HepG2 (cell line): ENCODE measurements around the gene ANKS3. TPM values are rescaled to one million over a fixed set of nuclear protein-coding genes. Genes with fewer than 3 reads are reported as not detected.

ENCODE experiments used
- ARID2 ChIP-seq: sonication (generic); formaldehyde crosslinking; IDR thresholded peaks from 2 replicates; pipeline ENCODE4 v1.8.1; 2022; ENCODE audit warnings: mild to moderate bottlenecking, missing genetic modification reagents, borderline replicate concordance
- MED1 ChIP-seq: sonication (generic); formaldehyde crosslinking; IDR thresholded peaks from 2 replicates; pipeline ENCODE4 v1.4.0; 2020; ENCODE audit warnings: missing genetic modification reagents
- NR2F1 ChIP-seq, 2 experiments: fragments of 450-650 bp in 1 of 2; formaldehyde crosslinking in 1 of 2; IDR thresholded peaks; 2 replicates each; pipeline versions ENCODE4 v1.5.0 to v1.6.1; 2016 to 2020; ENCODE audit warnings: mild to moderate bottlenecking in 1 of 2, missing compliant biosample characterization in 1 of 2, missing genetic modification reagents in 1 of 2, moderate library complexity in 1 of 2
- RARA ChIP-seq: IDR thresholded peaks from 2 replicates; pipeline ENCODE4 v1.6.1; 2016; ENCODE audit warnings: missing genetic modification reagents, missing compliant biosample characterization
- TBX2 ChIP-seq: sonication (generic); formaldehyde crosslinking; IDR thresholded peaks from 2 replicates; pipeline ENCODE4 v1.5.0; 2020; ENCODE audit warnings: missing genetic modification reagents, mild to moderate bottlenecking, borderline replicate concordance
- ZNF136 ChIP-seq: sonication (generic); formaldehyde crosslinking; IDR thresholded peaks from 2 replicates; pipeline ENCODE4 v1.8.1; 2022; ENCODE audit warnings: low read depth, mild to moderate bottlenecking, moderate library complexity, missing genetic modification reagents
- ZNF501 ChIP-seq: sonication (generic); formaldehyde crosslinking; IDR thresholded peaks from 2 replicates; pipeline ENCODE4 v1.5.1; 2020; ENCODE audit warnings: mild to moderate bottlenecking, moderate library complexity, missing genetic modification reagents
- ZSCAN25 ChIP-seq: sonication (generic); formaldehyde crosslinking; IDR thresholded peaks from 2 replicates; pipeline ENCODE4 v1.8.0; 2022; ENCODE audit warnings: mild to moderate bottlenecking, missing genetic modification reagents
- polyA plus RNA-seq, 8 experiments: library from polyadenylated mRNA; depleted of rRNA in 3 of 8; stranded (reverse) in 7 of 8; unstranded in 1 of 8; fragments of >200 nt; fragmentation: Illumina TruSeq in 4 of 8; extraction: Trizol in 4 of 8; gene quantifications; 2 replicates each; pipeline versions ENCODE4 v1.2.1 to v1.2.3, GENCODE V29; 2011 to 2016; ENCODE audit warnings: low read depth in 4 of 8, missing spikeins in 1 of 8, mixed read lengths in 1 of 8; ENCODE audit not compliant: insufficient read depth in 1 of 8
- total RNA-seq, 5 experiments: library from RNA; depleted of rRNA; stranded (reverse); fragments of >200 nt; fragmentation: Illumina TruSeq; extraction: Trizol; gene quantifications; 2 replicates each; pipeline ENCODE4 v1.2.3, GENCODE V29; 2016; ENCODE audit warnings: low read depth in 1 of 5
- TF ChIP-seq, protein P1 (sequence below): sonication (generic); formaldehyde crosslinking; IDR thresholded peaks from 2 replicates; pipeline ENCODE4 v1.4.0; 2020; ENCODE audit warnings: missing genetic modification reagents
- TF ChIP-seq, protein P2 (sequence below): sonication (generic); formaldehyde crosslinking; IDR thresholded peaks from 2 replicates; pipeline ENCODE4 v1.5.1; 2020; ENCODE audit warnings: mild to moderate bottlenecking, moderate library complexity, missing genetic modification reagents
- TF ChIP-seq, protein P3 (sequence below): sonication (generic); formaldehyde crosslinking; IDR thresholded peaks from 2 replicates; pipeline ENCODE4 v1.9.0; 2022; ENCODE audit warnings: missing genetic modification reagents, mild to moderate bottlenecking, borderline replicate concordance
- TF ChIP-seq, protein P4 (sequence below): IDR thresholded peaks from 2 replicates; pipeline ENCODE4 v1.6.1; 2016; ENCODE audit warnings: low read depth, control low read depth
- TF ChIP-seq, protein P5 (sequence below): sonication (generic); formaldehyde crosslinking; IDR thresholded peaks from 2 replicates; pipeline ENCODE4 v1.8.0; 2022; ENCODE audit warnings: low read depth, missing genetic modification reagents

ANKS3 gene
- total and polyA plus RNA-seq, 2 of the 13 experiments (the other 11 are each of a cell fraction or from before 2014, with no cell fraction given) = 11.4 to 15.9 TPM

DNA sequence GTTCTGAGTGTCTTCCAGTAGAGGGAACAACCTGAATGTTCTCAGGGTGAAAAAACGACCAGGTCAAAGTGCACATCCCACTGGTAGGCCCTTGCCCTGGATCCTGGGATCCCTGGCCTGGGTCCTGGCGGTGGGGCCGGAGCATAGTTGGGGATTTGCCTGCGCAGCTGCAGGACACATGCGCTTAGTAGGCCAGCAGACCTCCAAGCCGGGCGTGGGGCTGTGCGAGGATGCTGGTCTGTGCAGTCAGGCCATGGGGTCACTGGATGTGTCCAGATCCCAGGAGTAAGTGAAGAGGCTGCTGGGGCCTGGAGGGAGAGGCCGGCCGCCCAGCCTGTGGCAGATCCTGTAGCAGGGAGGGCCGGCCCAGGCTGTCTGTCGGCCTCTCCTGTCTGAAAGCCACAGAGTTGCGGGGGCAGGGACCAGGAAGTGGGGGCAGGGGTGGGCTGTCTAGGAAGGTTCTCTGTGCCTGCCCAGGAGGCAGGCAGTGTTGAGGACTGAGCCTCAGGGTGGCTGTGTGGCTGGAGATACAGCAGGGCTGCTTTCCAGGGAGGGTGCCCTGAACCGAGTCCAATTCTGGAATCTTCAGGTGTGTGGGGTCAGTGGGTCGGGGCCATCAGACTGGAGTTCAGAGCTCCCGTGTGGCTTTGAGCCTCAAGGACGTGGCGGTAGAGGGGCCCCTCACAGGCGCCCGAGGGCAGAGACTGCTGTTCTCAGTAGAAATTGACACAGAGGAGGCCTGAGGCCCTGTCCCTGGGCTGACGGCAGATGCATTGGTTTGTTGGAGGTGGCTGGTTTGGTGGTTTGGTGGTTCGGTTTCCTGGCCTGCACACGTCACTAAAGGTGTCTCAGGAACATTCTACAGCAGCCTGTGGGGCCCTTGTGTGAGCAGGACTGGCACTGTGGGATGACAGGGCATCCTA lies 57.9 kb downstream of the ANKS3 start (continued):
- TF ChIP-seq, protein P1, sequence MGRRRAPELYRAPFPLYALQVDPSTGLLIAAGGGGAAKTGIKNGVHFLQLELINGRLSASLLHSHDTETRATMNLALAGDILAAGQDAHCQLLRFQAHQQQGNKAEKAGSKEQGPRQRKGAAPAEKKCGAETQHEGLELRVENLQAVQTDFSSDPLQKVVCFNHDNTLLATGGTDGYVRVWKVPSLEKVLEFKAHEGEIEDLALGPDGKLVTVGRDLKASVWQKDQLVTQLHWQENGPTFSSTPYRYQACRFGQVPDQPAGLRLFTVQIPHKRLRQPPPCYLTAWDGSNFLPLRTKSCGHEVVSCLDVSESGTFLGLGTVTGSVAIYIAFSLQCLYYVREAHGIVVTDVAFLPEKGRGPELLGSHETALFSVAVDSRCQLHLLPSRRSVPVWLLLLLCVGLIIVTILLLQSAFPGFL = no peak
- TF ChIP-seq NR2F1 (CRISPR knock-in tag; IDR thresholded peaks at IDR 0.05) = peak in 1 of 2 experiments; percentile 47; a peak in 2 of 4 replicates
- 0 out of 2 replicates have a peak, but pooled peaks have one; percentile 20 for TF ChIP-seq MED1 (CRISPR knock-in tag)
- TF ChIP-seq ZNF501 (CRISPR knock-in tag) = 0 out of 2 replicates have a peak, but pooled peaks have one; percentile 24
- TF ChIP-seq, protein P2, sequence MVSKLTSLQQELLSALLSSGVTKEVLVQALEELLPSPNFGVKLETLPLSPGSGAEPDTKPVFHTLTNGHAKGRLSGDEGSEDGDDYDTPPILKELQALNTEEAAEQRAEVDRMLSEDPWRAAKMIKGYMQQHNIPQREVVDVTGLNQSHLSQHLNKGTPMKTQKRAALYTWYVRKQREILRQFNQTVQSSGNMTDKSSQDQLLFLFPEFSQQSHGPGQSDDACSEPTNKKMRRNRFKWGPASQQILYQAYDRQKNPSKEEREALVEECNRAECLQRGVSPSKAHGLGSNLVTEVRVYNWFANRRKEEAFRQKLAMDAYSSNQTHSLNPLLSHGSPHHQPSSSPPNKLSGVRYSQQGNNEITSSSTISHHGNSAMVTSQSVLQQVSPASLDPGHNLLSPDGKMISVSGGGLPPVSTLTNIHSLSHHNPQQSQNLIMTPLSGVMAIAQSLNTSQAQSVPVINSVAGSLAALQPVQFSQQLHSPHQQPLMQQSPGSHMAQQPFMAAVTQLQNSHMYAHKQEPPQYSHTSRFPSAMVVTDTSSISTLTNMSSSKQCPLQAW (CRISPR knock-in tag) = peak; percentile 55; the same call in 1 of the 2 replicates
- TF ChIP-seq, protein P3, sequence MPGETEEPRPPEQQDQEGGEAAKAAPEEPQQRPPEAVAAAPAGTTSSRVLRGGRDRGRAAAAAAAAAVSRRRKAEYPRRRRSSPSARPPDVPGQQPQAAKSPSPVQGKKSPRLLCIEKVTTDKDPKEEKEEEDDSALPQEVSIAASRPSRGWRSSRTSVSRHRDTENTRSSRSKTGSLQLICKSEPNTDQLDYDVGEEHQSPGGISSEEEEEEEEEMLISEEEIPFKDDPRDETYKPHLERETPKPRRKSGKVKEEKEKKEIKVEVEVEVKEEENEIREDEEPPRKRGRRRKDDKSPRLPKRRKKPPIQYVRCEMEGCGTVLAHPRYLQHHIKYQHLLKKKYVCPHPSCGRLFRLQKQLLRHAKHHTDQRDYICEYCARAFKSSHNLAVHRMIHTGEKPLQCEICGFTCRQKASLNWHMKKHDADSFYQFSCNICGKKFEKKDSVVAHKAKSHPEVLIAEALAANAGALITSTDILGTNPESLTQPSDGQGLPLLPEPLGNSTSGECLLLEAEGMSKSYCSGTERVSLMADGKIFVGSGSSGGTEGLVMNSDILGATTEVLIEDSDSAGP = no peak; the same call in 1 of the 2 replicates
- TF ChIP-seq, protein P4, sequence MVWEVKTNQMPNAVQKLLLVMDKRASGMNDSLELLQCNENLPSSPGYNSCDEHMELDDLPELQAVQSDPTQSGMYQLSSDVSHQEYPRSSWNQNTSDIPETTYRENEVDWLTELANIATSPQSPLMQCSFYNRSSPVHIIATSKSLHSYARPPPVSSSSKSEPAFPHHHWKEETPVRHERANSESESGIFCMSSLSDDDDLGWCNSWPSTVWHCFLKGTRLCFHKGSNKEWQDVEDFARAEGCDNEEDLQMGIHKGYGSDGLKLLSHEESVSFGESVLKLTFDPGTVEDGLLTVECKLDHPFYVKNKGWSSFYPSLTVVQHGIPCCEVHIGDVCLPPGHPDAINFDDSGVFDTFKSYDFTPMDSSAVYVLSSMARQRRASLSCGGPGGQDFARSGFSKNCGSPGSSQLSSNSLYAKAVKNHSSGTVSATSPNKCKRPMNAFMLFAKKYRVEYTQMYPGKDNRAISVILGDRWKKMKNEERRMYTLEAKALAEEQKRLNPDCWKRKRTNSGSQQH = peak; percentile 27; the same call in 1 of the 2 replicates
- no peak for TF ChIP-seq ARID2
- peak; percentile 59 for TF ChIP-seq RARA (CRISPR knock-in tag)
- TF ChIP-seq, protein P5, sequence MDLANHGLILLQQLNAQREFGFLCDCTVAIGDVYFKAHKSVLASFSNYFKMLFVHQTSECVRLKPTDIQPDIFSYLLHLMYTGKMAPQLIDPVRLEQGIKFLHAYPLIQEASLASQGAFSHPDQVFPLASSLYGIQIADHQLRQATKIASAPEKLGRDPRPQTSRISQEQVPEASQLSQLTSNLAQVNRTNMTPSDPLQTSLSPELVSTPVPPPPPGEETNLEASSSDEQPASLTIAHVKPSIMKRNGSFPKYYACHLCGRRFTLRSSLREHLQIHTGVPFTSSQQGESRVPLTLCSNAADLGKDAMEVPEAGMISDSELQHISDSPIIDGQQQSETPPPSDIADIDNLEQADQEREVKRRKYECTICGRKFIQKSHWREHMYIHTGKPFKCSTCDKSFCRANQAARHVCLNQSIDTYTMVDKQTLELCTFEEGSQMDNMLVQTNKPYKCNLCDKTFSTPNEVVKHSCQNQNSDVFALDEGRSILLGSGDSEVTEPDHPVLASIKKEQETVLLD (CRISPR knock-in tag) = no peak
- TF ChIP-seq ZSCAN25 = no peak
- no peak for TF ChIP-seq ZNF136 (CRISPR knock-in tag)
- no peak; the same call in 1 of the 2 replicates for TF ChIP-seq TBX2 (CRISPR knock-in tag)
